ENCODE measurements around the gene KIF1A. TPM values are rescaled to one million over a fixed set of nuclear protein-coding genes. Genes with fewer than 3 reads are reported as not detected.

The KIF1A gene
- total and polyA plus RNA-seq, 2 of the 8 experiments (the other 6 are each of a cell fraction or from before 2014, with no cell fraction given) = 61.3 to 281 TPM

- Histone ChIP-seq H3K23me2 (ENCODE audit: low read depth, low read length) (no peaks in the 10 kb centered on the region), H2AK5ac (ENCODE audit: low read depth, low read length) (no peak overlapping the region), H3K4me3 (ENCODE audit: extremely low read depth in 1 of 4, insufficient read depth in 2 of 4, low read depth in 3 of 4, low read length in 4 of 4) (no peak overlapping the region), H2BK12ac (ENCODE audit: low read depth, low read length) (no peak overlapping the region), H3K14ac (ENCODE audit: insufficient read length) (no peak overlapping the region), H2BK20ac (ENCODE audit: low read length) (no peak overlapping the region), H3K36me3 (ENCODE audit: control insufficient read depth in 2 of 4, insufficient read depth in 4 of 4, low read length in 3 of 4) (no peaks in the 10 kb centered on the region), H3K4me1 (replicated peaks in 1 of 4; ENCODE audit: control insufficient read depth in 3 of 4, insufficient read depth in 4 of 4, low read length in 3 of 4) (no peaks in the 10 kb centered on the region), H4K20me1 (replicated peaks in 1 of 2; ENCODE audit: control insufficient read depth in 1 of 2, insufficient read depth in 2 of 2, low read length in 2 of 2) (peaks cover 0 to 1% of the 10 kb centered on the region in 2 experiments), H3K18ac (ENCODE audit: extremely low read depth, low read length) (no peak overlapping the region), H2BK120ac (replicated peaks; ENCODE audit: low read depth, low read length) (no peak overlapping the region), H2BK5ac (ENCODE audit: low read depth, low read length) (no peak overlapping the region), H3K56ac (replicated peaks; ENCODE audit: insufficient read length, low read depth, low read length) (no peak overlapping the region), H3K27ac (ENCODE audit: low read depth, low read length) (no peak overlapping the region), H4K8ac (ENCODE audit: extremely low read depth, insufficient read depth, low read length) (peak overlapping the region; percentile 85), H3K9ac (replicated peaks in 1 of 4; ENCODE audit: extremely low read depth in 1 of 4, low read depth in 3 of 4, low read length in 3 of 4) (no peak overlapping the region), H4K91ac (replicated peaks; ENCODE audit: insufficient read length, low read length) (no peak overlapping the region), H3K27me3 (replicated peaks in 1 of 4; ENCODE audit: control insufficient read depth in 3 of 4, extremely low read depth in 1 of 4, insufficient read depth in 3 of 4, low read length in 3 of 4) (no peaks in the 10 kb centered on the region), H2BK15ac (ENCODE audit: low read length) (no peak overlapping the region), H3K79me2 (ENCODE audit: control insufficient read depth in 1 of 2, insufficient read depth in 2 of 2, low read length in 2 of 2) (no peaks in the 10 kb centered on the region), H2AFZ (ENCODE audit: low read length) (no peak overlapping the region), H3K23ac (ENCODE audit: insufficient read length) (no peak overlapping the region), H3K79me1 (ENCODE audit: low read depth, low read length) (no peaks in the 10 kb centered on the region), H4K5ac (ENCODE audit: insufficient read length, low read depth, low read length) (no peak overlapping the region), H3K4ac (replicated peaks; ENCODE audit: insufficient read length, low read depth, low read length) (no peak overlapping the region), H3K4me2 (ENCODE audit: insufficient read depth in 1 of 2, low read depth in 2 of 2, low read length in 2 of 2) (no peak overlapping the region), H3K9me3 (ENCODE audit: insufficient read depth in 2 of 2, low read depth in 1 of 2, low read length in 1 of 2) (no peaks in the 10 kb centered on the region)
- CTCF ChIA-PET (ENCODE audit: partially characterized antibody) = interaction anchor here (0.6 to 0.9 kb wide), 2 partner anchors 9 to 51 kb away, joined by 3 read pairs; no protein-coding TSS in a partner anchor
- TF ChIP-seq ZNF274 (IDR thresholded peaks at IDR 0.05; ENCODE audit: borderline replicate concordance, extremely low read depth, low read length) (no peak), EP300 (IDR thresholded peaks at IDR 0.05; ENCODE audit: borderline replicate concordance in 1 of 2, low read depth in 2 of 2, low read length in 2 of 2) (no peak), RBBP5 (IDR thresholded peaks at IDR 0.05; ENCODE audit: borderline replicate concordance, low read depth, low read length) (no peak)
- FAIRE-seq (no peak), DNase-seq (ENCODE audit: low read depth in 1 of 2, low spot score in 2 of 2) (no peak)
- 96% methylated on average over 52 of the region's 67 CpGs; no CpG with 5 or more reads in 1 of the 2 experiments for WGBS, 2 experiments (ENCODE audit: extremely low coverage in 1 of 2, insufficient coverage in 1 of 2, insufficient read length in 1 of 2, insufficient replicate concordance in 2 of 2, low coverage in 1 of 2, low lambda C conversion rate in 2 of 2, missing lambda C conversion rate in 1 of 2)
- POLR2A ChIA-PET (ENCODE audit: partially characterized antibody) = interaction anchor here (1.3 kb wide), 1 partner anchor 13 kb away, joined by 4 read pairs; no protein-coding TSS in a partner anchor
Measured at GRCh38 chr2:240701091-240701735, 118.8 kb downstream of the KIF1A start.
